SW480 (cell line): ENCODE results near the gene BZW1.
"Not testable (repeated sequence)": the region's sequence is repeated elsewhere in the genome, so short reads cannot be mapped to it uniquely, and the experiment has no call there.

Experiments used
- DNase-seq: peaks from one replicate; pipeline ENCODE4 v3.0.0-alpha.2; 2016; ENCODE audit warnings: low spot score

The BZW1 gene

GRCh38 chr2:200791905-200792304 is 19.8 kb upstream of the BZW1 start:
- no peak for DNase-seq

- no peak for DNase-seq
Observed at GRCh38 chr2:200794143-200794542, 17.6 kb upstream of the BZW1 start.

GRCh38 chr2:200795028-200795440 is 16.7 kb upstream of the BZW1 start:
- DNase-seq: no peak

DNA sequence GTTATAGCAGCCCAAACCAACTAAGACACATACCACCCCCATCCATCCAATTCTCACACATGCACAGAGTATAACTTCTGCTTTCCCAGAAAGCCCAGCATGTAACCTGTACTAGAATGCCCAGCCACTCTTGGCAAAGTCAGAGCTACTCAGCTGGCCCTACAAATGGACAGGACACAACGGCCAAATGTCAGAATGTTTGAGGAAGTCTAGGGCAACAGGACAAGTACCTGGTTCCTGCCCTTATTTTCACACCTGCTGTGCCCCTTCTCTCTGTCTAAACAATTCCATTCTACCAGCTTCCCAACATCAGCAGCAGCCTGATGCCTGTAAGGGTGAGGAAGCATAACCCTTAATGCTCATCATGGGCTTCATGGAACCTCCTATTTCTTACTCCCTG is 15.1 kb upstream of the BZW1 start:
- DNase-seq: no peak

GRCh38 chr2:200797242-200797770 is 14.4 kb upstream of the BZW1 start:
- no peak for DNase-seq

DNA sequence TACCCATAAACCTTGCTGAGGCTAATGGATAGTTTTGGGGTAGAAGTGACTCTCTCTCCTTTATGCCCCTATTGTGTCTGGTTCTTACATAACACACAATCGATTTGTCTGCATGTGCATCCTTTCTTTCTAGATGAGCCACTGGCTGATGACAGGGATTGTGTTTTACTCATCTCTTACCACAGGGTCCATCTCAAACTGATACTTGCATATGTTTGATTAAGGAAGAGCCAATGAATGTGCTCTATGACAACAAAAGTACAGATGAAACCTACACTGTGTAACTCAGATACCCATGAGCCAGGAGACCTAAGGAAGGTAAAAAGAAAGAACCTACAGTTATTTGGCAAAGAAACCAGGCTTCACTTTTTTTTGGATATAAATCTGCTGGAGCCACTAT is 13.2 kb upstream of the BZW1 start:
- DNase-seq: no peak

GRCh38 chr2:200800458-200800857 is 11.3 kb upstream of the BZW1 start:
- DNase-seq: no peak

DNA sequence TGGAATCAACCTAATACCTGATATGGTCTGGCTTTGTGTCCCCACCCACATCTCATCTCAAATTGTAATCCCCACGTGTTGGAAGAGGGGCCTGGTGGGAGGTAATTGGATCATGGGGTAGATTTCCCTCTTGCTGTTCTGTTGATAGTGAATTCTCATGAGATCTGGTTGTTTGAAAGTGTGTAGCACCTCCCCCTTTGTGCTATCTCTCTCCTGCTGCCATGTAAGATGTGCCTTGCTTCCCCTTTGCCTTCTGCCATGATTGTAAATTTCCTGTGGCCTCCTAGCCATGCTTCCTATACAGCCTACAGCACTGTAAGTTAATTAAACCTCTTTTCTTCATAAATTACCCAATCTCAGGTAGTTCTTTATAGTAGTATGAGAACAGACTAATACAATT is 10.3 kb upstream of the BZW1 start:
- not testable (repeated sequence) for DNase-seq

DNA sequence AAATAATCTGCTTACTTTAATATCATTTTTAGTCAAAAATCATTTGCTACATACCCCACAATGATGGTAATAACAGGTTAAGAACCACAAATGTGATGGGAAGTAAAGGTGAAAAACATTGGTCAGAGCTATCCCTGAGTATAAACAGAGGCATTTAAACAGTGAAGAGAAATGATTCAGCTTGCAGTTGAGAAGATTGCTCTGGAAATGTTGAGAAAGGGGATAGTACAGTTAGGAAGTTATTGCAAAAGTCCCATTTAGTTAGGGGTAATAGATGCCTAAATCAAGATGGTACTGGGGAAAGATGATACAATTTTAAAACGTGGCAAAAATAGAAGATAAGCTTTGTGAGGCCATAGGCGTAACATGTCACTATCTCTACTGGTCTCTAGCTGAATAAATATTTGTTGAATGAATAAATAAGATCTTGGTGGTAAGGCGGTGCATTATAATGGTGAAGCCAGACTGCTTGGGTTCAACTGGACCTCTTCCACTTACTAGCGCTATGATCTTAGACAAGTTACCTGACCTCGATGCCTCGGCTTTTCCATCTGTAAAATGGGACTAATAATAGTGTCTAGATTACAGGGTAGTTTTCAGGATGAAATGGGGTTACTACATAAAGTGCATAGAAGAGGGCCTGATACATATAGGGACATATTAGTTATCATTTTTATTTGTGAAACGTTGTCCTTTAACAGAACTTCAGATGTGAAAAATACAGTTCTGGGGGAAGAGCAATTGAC is 2.0 kb upstream of the BZW1 start:
- DNase-seq: no peak

DNA sequence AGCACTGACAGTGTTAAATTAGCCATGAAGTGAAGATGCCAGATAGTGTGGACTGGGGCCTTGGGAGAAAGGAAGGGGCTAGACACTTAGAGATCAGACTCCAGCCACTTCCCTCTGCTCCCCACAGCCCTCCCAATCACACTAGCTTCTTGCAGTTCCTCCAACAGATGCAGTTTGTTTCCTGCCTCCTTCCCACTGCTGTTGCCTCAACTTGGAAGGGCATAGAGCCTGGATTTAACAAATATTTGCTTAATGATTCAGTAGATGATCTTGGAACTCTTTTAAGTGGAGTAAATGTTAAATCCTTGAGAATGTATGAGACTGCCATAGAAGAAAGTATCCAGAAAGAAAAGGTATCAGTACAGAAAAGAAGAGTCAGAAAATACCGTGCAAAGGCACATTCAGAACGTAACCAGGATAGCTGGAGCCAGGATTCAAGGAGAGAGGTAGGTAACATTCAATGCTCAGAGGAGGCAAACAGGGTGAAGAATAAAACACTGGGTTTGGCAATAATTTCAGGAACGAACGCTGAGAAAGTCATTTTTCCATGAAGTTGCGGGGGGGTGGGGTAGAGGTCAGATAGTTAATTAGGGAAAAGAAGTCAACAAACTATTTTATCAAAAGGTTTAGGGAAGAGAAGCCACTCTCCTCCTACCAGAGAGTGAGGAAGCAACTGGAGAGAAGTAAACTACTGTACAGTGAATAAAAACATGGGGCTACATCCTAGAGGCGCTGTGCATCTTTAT is 1.3 kb upstream of the BZW1 start:
- no peak for DNase-seq

GRCh38 chr2:200810998-200811332 is 745 bp upstream of the BZW1 start:
- no peak for DNase-seq

DNA sequence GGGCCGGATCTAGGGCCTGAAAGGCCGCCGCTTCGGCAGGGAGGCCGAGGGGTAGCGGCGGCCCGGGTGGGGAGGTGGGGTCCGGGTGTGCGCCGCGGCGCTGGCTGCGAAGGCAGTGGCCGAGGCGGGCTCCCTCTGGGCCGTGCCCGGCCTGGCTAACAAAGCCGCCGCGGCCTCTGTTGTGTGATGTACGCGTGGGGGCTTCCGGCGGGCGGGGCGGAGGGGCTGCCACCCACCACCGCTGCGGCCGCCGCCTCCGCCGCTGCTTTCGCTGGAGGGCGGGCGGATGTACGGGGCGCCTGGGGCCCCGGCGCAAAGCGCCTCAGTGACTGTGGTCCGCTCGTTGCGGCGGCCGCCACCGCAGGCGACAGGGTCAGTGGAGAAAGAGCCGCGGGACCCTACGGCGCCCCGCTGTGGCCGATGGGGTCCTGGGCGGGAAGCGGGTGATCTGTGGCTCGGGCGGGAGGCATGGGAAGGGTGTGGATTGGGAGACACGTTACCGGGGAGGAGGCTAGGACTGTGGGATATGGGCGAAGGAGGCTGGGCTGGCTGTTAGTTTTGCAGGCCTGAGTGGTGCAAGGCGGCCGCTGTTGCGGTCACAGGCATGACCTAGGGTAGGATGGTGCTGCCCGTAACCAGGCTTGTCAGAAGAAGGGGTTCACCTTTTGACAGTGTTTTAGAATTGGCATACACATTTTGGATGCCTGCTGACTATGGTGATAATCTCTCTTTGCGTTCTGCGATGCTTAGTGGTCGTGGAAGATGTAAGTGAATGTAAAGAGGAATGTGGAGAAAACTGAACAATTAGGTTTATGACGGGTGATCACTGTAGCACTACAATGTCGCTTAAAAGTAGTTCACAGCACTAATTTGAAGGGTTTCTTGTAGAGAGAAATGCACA is 662 bp downstream of the BZW1 start:
- peak; percentile 81 for DNase-seq

DNA sequence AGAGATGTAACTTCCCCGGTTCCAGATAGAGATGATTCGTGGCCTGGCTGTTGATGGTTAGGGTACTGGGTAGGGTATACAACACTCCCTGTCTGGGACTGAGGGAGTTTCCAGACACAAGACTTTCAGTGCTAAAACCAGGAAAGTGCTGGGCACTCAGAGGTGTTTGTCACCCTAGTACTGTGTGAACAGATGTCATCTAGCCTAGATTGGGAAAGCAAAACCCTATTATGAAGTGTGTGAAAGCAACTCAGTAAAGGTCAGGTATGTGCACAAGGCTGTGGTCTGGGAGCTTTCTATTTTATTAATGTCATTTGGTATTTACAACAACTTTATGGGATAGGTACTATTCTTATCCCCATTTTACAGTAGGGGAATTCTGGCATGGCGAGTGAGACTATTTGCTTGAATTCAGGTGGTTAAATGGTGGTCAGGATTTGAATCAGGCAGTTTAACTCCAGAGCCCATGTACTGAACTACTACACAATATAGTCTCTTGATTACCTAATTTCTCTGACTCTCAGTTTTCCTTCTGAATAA is 2.6 kb downstream of the BZW1 start:
- DNase-seq: no peak

GRCh38 chr2:200814917-200815316 is 3.2 kb downstream of the BZW1 start:
- no peak for DNase-seq

DNA sequence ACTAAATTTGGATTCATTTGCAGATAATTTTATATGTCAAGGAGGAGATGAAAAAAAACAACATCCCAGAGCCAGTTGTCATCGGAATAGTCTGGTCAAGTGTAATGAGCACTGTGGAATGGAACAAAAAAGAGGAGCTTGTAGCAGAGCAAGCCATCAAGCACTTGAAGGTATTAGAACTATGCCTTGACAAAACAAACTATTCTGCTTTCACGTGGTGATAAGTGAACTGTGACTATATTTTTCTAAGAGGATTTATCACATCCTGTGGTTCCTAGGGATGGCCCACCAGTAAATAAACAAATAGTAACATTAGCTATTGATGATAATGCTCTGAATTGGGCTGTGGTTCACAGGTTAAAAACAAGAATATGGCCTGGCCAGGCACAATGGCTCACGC is 7.0 kb downstream of the BZW1 start:
- not testable (repeated sequence) for DNase-seq

- no peak for DNase-seq
Observed at GRCh38 chr2:200820573-200821234, 9.0 kb downstream of the BZW1 start.

- no peak for DNase-seq
Observed at GRCh38 chr2:200821686-200822245, 10.1 kb downstream of the BZW1 start.

DNA sequence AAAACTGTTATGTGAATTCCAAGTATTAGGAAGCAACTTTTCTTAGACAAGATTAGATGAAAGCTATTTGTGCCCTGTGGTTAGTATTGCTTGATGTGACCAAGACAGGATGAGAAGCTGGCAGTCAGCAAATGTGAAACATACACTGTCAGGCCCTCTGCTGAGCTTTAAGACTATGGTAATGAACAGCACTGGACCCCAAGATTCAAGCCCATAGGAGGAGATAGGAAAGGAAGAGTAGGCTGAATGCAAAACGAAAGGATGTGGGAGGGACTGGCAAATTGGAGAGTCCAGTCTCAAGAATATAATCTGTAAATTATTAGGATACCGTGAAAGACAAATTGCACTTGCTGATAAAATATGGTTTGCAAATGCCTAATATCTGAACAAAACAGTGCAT is 16.4 kb downstream of the BZW1 start:
- no peak for DNase-seq

GRCh38 chr2:200828572-200829257 is 17.0 kb downstream of the BZW1 start:
- no peak for DNase-seq

GRCh38 chr2:200829258-200829655 is 17.5 kb downstream of the BZW1 start:
- DNase-seq: no peak

- no peak for DNase-seq
Observed at GRCh38 chr2:200834701-200835100, 23.0 kb downstream of the BZW1 start.
